GM04503 (cell line): ENCODE results near the gene CDH16.

ENCODE experiments used
- DNase-seq: peaks from one replicate; pipeline ENCODE4 v3.0.0-alpha.2; 2012; ENCODE audit warnings: low read depth

The CDH16 gene

DNA sequence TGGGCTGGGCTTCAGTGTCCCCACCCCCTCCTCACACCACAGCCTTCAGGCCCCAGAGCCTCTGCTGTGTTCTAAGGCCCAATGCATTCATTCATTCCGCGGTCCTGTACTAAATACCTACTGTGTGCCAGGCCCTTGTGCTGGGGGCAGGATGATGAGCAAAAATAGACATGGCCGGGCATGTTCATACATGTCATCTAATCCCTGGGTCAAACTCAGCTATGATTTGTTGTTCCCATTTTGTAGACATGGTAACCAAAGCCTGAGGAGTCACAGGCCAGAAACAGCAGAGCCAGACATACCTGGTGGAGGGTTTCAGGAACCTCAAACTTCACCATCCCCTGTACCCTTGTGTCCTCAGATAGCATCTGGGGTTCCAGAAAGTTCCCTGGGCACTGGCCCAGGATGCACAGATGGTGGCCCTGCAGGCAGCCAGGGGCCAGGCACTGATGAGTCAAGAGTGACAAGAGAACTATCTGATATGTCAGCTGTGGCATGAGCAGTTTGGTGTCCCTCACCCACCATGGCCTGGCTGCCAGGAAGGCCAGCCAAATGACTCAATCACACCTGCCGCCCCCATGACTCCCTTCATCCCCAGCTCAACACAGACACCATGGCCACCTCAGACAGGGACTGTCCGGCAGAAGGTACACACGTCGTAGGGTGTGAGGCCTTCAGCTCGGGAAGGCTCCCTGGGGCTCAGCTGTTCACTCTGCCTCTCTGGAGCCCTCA is 9.4 kb upstream of the CDH16 start:
- DNase-seq: no peak

DNA sequence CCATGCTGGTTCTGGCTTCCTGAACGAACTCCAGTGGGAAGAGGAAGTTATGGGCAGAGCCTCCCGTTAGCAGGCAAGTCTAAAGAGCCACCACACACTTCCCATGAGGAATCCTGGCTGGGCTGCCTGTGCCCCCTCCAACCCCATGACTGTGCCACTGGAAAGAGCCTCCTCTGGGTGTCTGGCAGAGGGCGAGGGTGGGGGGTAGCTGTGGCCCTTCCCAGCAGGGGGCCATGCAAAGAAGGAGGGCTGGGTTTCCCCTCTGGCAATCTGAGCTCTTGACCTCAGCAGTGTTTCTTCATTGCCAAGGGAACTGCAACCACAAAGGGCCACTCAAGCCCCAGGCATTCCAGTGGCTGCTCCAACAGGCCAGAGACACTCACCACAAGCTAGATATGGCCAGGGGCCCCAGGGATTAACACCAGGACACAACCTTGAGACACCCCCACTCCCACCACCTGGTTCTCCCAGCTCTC is 8.3 kb upstream of the CDH16 start:
- peak; percentile 92 for DNase-seq

DNA sequence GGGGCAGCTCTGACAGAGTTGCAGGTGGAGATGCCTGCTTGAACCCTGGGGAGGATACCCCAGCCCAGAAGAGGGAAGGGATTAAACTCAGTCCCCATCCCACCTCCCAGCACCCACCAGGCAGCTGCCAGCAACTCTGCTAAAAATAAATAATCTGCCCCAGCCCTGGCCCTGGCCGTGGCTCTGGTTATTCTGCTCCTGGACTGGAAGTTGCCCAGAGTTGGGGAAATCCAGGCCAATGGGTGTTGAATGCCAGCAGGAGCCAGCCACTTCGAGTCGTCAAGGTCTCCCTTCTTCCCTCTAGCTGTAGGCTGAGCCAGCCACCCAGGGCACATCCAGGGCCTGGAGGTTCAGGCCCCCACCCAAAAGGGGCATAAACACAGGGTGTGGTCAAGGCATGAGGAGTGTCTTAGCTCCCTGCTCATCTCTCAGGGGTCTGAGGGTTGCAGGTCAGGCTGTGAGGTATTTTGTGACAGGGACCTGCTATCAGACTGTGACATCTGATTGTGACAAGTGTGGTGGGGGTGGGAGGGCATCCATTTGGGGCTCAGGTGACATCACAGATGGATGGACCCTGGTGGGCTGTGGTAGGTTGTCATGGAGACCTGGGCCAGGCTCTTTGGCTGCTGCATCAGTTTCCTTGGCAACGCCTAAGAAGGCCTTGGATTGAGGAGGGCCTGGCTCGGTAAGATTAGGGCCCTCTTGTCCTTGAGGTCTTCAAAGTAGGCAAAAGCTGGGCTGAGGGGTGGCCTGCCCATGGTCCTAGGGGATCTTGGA is 7.7 kb upstream of the CDH16 start:
- no peak for DNase-seq

DNA sequence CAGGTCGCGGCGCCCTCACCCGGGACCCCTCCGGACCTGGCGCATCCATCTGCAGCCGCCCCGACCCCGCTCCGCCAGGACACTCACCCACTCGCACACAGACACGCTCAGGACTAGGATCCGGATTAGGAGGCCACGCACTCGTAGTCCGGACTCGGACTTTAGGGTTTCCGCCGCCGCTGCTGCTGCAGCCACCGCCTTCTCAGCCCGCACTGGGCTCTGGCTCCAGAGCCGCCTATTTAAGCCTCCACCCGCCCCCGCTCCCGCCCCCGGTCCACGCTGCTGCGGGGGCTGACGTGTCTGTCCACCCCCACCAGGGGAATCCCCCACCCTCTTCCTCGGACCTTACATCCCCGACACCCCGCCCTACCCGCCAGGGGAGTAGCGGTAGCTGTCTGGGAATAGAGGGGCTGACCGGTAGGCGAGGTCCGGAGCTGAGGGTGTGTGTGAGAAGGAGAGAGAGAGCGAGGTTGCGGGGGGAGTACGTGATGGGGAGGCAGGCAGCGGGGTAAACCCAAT is 6.7 kb upstream of the CDH16 start, which contains the start of gene RRAD:
Gene RRAD, minus strand, starts transcription at position 214 of the 519 bp plus-strand sequence. CDS start 356 bp downstream, outside the sequence.
- no peak for DNase-seq

DNA sequence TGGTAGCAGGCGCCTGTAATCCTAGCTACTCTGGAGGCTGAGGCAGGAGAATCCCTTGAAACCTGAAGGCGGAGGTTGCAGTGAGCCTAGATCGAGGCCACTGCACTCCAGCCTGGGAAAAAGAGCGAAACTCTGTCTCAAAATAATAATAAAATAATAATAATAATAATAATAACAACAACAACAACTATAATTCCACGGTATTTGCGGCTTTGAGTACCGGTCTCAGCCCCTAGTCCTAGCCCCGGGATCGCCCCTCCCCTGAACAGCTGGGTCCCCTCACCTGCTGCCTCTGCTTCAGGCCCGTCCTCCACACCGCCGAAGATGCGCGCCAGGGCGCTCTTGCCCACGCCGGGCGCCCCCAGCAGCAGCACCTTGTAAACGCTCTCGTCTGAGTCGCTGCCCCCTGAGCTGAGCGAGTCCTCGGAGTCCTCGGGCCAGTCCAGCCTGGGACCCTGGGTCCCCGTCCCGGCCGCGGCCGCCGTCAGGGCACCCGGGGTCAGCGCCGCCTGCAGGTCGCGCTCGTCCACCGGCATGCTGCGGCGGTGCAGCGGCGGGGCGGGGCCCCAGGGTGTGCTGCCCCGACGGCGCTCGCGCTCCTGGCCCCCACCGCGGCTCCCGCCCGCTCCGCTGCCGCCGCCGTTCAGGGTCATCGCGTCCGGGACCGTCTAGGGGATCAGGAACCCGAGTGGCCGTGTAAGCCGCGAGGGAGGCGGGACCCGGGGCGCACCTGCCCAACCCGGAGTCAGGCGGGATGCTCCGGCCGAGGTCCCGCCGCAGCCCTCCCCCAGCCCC is 6.0 kb upstream of the CDH16 start:
- no peak for DNase-seq

DNA sequence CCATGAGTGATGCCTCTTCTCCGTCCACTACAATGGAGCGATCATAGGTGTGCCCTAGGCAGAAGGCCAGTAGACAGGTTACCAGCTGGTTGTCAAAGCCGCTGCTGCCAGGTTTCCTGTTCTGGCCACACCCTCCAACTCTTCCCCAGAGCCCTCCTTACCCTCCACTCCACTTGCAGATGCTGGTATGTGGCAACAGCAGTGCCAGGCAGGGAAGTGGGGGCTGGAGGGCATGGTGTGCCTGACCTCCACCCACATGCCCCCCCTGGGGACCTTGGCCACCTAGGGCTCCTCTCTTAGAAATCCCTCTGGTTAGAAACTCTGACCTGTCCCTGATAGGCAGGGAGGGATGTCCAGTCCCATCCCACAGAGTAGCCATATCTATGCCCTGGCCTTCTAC is 5.2 kb upstream of the CDH16 start:
- no peak for DNase-seq

DNA sequence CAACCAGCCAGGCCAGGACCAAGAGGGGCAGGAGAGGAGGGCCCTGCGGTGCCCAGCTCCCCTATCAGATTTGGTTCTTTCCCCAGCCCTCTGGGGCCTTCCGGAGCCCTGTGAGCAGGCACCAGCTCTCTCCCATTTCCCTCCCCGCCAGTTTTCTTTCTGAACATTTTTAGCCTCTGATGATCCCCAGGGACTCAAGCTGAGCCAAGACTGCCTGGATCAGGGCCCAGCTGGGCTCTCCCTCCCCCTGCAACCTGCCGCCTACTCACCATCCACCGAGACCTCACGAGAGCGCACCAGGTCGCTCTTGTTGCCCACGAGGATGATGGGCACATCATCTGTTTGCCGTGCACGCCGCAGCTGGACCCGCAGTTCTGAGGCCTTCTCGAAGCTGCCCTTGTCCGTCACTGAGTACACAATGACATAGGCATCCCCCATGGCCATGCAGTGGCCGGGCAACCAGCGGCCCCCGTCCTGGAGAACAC is 4.6 kb upstream of the CDH16 start:
- no peak for DNase-seq

DNA sequence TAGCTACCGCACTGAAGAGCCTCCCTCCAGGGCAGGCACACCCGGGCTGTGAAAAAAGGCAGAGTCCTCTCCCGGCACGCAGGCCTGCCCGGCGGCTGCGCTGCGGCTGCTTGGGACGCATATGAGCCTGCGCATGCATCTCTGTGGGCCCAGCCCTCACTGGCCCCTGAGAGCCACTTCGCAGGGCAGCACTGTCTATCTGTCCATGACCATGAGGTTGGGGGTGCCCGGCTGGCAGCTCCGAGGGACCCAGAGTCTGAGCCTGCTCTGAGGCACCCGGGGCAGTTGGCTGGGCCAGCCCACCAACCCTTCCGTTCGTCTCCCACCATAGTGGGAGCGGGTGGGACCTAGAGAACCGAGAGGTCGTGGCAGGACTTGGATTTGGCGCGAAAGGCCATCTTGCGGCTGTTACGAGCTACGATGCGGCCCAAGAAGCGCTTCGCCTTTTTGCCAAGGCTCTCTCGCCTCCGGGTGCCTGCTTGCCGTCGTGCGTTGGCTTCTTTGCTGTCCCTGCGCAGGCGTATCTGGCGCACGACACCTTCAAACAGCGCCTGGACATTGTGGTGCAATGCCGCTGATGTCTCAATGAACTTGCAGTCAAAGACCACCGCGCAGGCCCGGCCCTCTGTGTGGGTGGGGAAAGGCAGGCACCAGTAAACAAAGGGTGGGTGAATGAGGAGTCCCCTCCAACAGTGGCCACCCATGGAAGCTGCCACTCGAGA is 3.2 kb upstream of the CDH16 start:
- no peak for DNase-seq

DNA sequence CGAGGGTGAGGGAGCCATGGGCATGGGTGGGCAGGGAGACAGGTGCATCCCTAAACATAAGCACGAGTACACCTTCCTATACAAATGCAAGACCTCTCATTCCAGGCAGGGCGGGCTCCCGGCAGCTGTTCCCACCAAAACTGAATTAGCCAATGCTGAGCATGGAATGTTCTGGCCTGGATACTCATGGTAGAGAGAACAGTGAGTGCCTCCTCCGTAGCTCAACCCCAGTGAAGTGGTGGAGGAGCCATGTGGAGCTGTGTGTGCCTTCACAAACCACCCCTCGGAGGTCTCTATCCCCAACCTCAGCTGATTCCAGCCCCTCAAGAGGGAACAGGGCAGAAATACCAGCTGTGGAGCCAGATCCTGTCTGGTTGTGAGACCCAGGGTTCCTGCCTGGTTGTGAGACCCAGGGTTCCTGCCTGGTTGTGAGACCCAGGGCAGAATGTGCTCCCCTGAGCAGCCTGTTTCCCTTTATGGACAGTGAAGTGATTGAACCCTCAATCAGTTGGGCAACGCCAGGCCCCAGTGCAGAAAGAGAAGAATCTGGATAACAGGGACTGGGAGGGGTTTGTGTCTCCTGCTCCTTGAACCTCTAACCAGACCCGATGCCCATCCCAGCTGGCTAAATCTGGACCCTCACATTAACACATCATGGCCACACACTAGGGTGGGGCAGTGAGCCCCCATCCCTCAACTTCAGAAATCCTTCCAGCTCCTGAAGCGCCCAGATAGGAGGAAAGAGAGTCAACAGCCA is 2.4 kb upstream of the CDH16 start:
- no peak for DNase-seq

DNA sequence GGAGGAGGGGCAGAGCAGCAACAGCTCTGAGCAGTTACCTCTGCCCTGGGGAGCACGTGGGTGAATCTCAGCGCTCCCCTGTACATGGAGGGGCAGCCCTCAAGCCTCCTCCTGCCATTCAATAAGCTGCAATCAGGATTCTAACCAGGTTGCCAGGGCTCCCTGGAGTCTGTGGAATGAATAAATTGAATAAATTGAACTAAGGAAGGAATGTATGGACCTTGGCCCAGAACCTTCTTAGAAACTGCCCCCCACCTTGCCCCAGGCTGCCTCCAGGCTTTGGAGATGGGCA is 1.6 kb upstream of the CDH16 start:
- DNase-seq: no peak

DNA sequence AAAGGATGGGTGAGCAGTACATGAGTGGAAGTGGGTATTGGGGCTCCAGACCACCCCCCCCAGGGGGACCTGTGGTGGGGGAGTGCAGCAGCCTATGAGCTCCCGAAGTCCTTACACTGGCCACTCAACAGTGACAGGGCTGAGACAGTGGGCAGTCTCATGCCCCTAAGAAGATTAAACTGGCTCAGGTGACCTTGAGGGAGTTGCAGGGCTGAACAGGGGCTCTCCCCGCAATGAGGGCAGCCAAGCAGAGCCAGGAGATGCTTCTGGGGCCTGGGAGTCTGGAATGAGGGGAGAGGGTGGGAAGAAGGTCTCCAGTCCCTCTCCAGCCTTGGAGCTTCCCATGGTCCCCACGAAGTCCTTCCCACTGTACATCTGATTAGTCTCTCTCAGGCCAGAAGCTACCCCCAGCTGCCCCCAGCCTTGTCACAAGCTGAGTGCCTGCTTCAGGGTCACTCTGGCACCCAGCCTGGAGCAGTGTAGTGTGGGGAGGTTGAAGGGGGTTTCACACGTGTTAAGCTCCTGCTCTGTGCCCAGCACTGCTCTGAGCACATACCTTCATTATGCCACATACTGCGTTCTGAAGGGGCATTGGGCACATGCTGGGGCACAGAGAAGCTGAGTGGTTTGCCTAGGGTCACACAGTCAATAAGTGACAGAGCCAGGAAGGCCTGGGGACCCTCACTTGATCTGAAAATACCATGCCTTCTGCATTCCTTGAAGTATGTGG is 1.0 kb upstream of the CDH16 start:
- DNase-seq: no peak

DNA sequence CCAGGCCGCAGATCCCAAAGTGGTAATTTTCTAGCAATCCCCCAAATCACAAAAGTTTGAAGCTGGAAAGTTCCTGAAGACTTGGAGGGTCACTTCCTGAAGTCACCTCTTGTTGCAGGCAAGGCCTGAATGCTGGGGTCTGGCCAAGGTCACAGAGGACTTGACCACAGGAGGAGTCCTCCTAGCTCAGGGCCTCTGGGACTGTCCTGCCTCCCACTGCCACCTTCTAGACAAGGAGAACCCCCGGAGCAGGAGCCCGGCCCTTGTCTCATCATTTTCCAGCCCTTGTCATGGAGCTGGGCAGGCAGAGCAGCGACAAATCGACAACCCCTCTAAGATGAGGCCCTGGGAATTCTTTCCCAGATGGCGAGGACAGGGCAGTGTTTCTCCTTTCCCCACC is 330 bp downstream of the CDH16 start:
- no peak for DNase-seq

DNA sequence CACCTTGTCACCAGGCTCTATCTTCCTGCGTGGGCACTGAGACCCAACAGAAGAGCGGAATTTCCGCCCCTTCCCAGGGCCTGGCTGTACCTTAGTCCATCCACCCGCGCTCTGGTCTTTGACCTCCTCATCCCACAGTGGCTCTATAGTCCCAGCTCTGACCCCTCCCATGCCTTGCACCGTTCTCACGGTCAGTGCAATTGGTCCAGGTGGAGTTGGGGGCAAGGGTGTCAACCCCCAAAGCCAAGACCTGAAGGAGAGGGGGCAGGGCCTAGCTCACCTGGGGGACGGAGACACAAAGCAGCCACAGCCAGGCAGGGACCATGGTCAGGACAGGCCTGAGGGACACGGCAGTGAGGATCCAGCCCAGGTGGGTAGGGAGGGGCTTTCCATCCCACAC is 944 bp downstream of the CDH16 start:
- DNase-seq: no peak

DNA sequence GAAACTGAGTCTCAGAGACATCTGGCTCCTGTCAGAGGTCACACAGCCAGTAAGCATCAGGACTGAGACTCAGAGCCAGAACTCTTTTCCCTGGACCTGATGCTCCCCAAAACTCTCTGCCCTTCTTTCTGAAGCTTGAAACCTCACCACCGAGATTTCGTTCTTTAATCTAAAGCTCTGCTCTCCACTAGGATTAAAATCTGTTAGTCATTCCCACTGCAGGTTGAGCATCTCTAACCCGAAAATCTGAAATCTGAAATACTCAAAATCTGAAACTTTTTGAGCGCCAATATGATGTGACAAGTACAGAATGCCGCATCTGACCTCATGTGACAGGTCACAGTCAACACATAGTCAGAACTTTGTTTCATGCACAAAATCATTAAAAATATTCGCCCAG is 2.2 kb downstream of the CDH16 start:
- DNase-seq: no peak

DNA sequence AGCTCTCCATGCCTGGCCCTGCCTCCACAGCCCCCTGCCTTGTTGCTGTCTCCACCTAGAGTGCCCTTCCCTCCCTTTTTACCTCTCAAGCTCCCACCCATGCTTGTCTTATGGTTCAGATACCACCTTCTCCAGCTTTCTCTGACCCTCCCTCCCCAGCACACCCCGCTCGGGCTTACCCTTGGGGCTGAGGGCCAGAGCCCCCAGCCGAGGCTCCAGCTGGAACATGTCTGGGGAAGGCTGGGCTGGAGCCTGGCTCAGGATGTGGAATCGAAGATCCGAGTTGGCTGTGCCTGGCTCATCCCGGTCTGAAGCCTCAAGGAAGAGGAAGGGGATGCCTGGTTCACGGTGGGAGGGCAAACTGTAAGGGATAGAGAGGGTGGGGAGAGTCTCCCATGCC is 3.6 kb downstream of the CDH16 start:
- no peak for DNase-seq

DNA sequence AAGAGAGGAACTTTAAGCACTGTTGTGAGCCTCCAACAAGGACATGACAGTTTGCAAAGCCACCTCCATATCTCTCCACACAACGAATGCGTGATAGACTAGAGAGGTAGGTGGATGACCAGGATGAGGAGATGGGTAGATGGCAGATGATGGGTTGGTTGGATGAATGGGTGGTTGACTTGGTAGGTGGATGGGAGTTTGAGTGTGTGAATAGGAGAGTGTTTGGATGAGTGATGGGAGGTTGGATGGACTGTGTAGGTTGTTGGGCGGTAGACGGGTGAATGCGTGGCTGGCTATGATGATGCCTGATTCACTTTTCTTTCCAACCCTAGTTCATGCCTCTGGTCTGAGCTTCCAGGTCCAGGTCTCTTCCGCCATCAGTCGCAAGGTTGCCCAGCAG is 4.1 kb downstream of the CDH16 start:
- DNase-seq: no peak

DNA sequence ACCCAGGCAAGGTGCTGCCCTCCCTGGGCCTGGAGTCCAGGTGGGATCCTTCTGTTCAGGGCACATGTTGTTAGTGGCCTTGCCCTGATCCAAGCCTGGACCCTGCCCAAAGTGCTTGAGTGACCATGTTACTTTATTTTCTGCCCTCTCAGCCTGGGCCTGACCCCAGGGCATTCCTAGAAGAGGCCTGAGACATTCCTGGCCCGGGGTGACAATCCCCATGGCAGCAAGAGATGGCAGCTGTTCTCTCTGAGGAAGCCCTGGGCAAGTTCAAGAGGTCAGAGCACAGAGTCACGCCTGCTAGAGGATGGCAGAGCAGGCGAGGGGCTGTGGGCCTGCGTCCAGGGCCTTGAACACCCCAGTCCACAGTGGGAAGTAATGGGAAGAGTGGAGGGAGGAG is 5.0 kb downstream of the CDH16 start:
- no peak for DNase-seq

DNA sequence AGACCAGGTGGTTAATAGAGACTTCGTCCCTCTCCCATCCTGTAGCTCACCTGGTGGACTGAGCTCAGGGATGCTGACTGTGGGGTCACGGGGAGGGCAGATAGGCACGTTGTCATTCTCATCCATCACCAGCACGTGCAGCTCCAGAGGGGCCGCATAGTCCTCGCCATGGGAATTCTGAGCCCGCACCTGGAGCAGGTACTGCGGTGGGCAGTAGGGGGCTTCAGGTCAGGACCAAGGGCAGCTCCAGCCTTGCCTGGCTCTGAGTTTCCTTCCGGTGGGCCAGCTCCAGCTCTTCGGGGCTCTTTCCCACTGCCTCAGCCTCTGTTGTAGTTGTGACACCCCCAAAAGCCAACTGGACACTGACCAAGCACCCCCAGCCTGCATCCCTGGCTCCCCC is 5.6 kb downstream of the CDH16 start:
- DNase-seq: no peak

DNA sequence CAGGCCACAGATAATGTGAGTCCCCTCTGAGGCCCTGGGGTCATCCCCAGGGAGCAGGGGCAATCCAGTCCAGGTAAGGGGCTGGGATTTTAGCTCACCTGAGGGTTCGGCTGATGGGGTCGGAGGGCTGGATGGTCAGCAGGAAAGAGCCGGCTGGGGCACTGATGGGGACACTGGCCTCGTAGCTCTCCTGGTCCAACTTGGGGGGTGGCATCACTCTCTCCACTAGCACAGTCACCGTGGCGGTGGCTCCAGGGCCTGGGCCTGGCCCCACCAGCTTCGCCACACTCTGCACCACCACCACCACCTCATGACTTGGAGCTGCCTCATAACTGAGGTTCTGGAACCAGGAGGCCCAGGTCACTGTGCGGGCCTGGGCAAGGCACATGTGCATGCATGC is 6.9 kb downstream of the CDH16 start:
- no peak for DNase-seq

DNA sequence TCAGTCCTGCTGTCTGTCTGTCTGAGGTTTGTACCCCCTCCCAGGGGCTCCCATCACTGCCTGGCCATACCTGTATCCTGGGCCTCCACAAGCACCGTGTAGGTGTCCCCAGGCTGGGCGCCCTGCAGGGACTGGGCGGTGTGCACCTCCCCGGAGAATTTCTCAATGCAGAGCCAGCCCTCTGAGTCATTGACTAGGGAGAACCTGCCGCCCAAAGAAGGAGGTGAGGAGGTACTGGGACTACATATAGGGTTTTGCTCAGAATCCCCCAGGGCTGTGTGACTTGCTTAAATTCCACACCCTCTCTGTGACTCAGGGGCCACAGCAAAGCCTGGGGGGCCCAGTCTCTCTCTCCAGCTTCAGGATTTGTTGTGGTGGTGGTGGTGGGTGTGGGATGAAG is 7.6 kb downstream of the CDH16 start:
- DNase-seq: no peak
